Natural killer cell treated with Interleukin-12 subunit alpha and Interleukin-12 subunit beta and Interleukin-15 and Interleukin-18, amount 100 ng/mL, for 72 hours (primary cell): ENCODE results near the gene KCNG1. TPM values are rescaled to one million over a fixed set of nuclear protein-coding genes. Genes with fewer than 3 reads are reported as not detected.
A peak's percentile ranks its signal among the peaks of the same experiment; 100 is the strongest.

Experiments
- ATAC-seq, 2 donors: fragments of 150-1000 bp; cut with Tn5 transposase in 1 of 2; sonication (Bioruptor Pico), chemical (Tn5 transposase) in 1 of 2; 2 replicates each; pipeline ENCODE4 v1.10.0; 2021
- DNase-seq: peaks from one replicate; pipeline ENCODE4 v3.0.0; 2022; ENCODE audit warnings: low spot score
- H3K27ac Mint-ChIP-seq, 2 donors: 1 replicate in 1 of 2; 2 replicates in 1 of 2; pipeline ENCODE4 v1.8.0; 2022; ENCODE audit warnings: mixed read lengths in 2 of 2, mild to moderate bottlenecking in 1 of 2, moderate library complexity in 1 of 2
- H3K27me3 Mint-ChIP-seq, 2 donors: 1 replicate in 1 of 2; 2 replicates in 1 of 2; pipeline ENCODE4 v1.8.0; 2022; ENCODE audit warnings: mixed read lengths in 2 of 2
- H3K36me3 Mint-ChIP-seq: one replicate; pipeline ENCODE4 v1.8.0; 2022; ENCODE audit warnings: mixed read lengths
- H3K4me1 Mint-ChIP-seq, 2 donors: 1 replicate in 1 of 2; 2 replicates in 1 of 2; pipeline ENCODE4 v1.8.0; 2022; ENCODE audit warnings: low read depth in 2 of 2, mixed read lengths in 2 of 2, mild to moderate bottlenecking in 1 of 2
- H3K4me3 Mint-ChIP-seq: one replicate; pipeline ENCODE4 v1.8.0; 2022; ENCODE audit warnings: mixed read lengths
- H3K9me3 Mint-ChIP-seq: 2 replicates; pipeline ENCODE4 v1.8.0; 2022; ENCODE audit warnings: mixed read lengths
- total RNA-seq, 2 donors: library from RNA; stranded (reverse); gene quantifications; one replicate each; pipeline ENCODE4 v1.2.3, GENCODE V29; 2022

Gene KCNG1
- total RNA-seq, 2 donors from 2014 or later: not detected

DNA sequence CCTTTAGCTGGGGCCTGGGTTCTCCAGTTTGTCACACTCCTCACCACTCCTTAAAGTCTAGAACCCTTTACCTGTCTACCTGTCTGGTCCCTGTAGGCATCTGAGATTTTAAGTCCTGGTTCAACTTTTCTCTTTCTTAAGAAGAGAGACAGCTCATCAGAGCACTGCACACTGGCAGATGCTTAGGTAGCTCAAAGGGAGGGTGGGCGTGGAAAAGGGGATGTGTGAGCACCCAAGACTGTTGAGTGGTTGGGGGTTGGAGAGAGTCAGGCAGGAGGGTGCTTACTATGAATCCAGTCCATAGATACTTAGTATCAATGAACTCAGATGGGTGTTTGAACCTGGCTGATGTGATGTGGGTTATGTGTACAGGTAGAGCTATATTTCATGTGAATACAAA lies 6.6 kb upstream of the KCNG1 start:
- H3K27me3 Mint-ChIP-seq: peaks cover 55 to 58% of the 10 kb centered on the region in 2 donors
- no peak for ATAC-seq
- H3K27ac Mint-ChIP-seq: no peak overlapping the region
- H3K36me3 Mint-ChIP-seq: no peaks in the 10 kb centered on the region
- H3K4me3 Mint-ChIP-seq: no peak overlapping the region
- no peaks in the 10 kb centered on the region for H3K9me3 Mint-ChIP-seq
- peaks cover 0 to 2% of the 10 kb centered on the region in 2 donors for H3K4me1 Mint-ChIP-seq
- no peak for DNase-seq

DNA sequence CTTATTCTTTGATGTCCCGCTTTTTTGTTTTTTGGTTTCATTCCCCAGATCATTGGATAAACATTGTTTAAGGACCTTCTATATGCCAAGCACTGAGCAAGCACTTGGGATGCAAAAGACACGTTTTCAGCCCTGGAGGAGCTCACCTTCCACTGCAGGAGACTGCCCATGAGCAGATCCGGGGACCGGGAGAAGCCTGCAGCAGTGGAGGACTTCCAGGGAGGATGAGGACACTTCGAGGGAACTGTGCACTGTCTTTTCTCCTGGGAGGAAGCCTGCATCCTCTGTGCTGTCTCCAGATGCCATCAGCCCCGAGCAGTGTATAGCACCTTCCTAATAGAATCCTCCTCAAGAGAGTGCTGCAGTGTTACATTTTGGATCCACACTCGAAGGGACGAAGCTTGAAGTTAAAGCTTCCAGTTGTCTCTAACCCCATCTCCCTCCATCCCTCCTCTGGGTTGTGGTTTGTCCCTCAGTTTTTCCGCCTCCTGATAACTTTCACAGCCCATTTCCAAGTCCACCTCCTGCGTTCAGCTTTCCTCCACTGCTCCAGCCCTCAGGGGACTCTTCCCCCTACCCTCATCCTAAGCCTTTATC lies 5.8 kb upstream of the KCNG1 start:
- DNase-seq: no peak
- peaks cover 3 to 9% of the 10 kb centered on the region in 2 donors for H3K4me1 Mint-ChIP-seq
- no peak for ATAC-seq
- H3K9me3 Mint-ChIP-seq: no peaks in the 10 kb centered on the region
- peaks cover 64 to 67% of the 10 kb centered on the region in 2 donors for H3K27me3 Mint-ChIP-seq
- H3K36me3 Mint-ChIP-seq: no peaks in the 10 kb centered on the region
- H3K4me3 Mint-ChIP-seq: no peak overlapping the region
- H3K27ac Mint-ChIP-seq: no peak overlapping the region

DNA sequence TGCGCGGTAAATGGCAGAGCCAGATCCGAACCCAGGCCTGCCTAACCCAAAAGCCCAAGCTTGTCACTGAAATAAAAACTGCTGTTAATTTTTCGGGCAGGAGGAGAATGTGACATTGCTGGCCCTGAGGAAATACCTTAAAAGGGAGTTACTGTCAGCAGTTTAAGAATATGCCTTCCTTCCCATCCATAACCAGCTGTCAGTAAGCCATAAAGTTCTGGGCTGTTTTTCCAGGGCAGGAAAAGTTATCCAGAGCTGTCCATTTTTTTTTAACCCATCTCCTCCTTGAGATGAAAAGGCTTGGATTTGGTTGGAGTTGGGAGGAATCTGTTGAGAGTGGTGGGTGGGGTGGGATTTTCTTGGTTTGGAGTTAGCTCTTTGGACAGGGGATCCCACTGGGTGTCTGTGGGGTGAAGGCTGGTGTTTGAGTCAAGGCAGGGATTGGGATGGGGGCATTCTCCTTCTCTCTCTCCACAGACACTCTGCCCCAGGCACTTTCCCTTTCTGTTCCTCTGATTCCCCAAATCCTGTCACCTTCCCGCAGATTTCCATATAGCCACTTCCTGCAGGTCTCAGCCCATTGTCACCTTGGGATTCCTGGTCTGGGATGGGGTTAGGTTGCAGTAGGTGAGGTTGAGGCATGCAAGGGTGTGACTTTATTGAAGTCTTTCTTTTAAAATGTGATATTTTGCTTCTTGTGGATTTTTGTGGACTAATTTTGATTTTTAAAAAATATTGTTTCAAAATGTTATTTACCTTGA lies 4.3 kb upstream of the KCNG1 start:
- no peak overlapping the region for H3K4me3 Mint-ChIP-seq
- H3K36me3 Mint-ChIP-seq: no peaks in the 10 kb centered on the region
- H3K27ac Mint-ChIP-seq: no peak overlapping the region
- ATAC-seq (no peak), DNase-seq (no peak)
- no peaks in the 10 kb centered on the region for H3K9me3 Mint-ChIP-seq
- H3K4me1 Mint-ChIP-seq: peaks cover 7 to 12% of the 10 kb centered on the region in 2 donors
- H3K27me3 Mint-ChIP-seq: peaks cover 58 to 69% of the 10 kb centered on the region in 2 donors

DNA sequence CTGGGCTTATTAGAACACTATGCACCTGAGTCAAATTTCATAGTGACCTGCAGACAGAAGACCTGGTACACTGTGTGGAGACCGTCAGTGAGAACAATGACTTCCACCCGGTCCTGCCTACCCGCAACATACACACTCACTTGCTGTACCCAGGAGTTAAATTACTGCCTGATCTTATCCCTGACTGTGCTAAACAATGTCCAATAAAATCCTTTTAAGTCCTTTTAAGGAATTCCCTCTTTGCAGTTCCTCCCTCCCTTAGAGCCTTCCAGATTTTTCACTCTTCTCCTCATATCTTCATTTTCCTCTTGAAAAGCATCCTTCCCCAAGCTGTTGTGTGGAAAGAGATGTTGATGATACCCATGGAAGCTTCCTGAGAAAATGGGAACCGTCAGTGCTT lies 3.4 kb upstream of the KCNG1 start:
- DNase-seq (no peak), ATAC-seq (no peak)
- no peaks in the 10 kb centered on the region for H3K9me3 Mint-ChIP-seq
- no peak overlapping the region for H3K4me3 Mint-ChIP-seq
- peaks cover 7 to 15% of the 10 kb centered on the region in 2 donors for H3K4me1 Mint-ChIP-seq
- no peaks in the 10 kb centered on the region for H3K36me3 Mint-ChIP-seq
- peaks cover 59 to 69% of the 10 kb centered on the region in 2 donors for H3K27me3 Mint-ChIP-seq
- no peak overlapping the region for H3K27ac Mint-ChIP-seq

DNA sequence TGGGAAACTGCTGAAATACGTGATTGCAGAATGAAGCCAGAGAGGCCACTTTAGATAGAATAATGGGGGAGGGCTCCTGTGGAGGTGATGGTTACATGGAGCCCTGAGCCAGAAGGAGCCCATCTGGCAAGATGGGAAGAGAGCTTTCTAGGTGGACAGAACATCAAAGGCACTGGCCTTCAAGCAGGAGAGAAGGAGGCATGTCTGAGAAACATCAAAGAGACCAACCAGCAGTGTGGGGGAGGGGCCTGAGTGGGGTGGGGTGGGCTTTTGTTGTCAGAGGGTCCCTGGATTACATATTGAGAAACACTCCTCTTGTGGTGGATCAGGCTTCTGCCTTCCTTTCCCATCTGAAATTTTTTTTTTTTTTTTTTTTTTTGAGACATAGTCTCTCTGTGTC lies 1.9 kb upstream of the KCNG1 start:
- H3K4me1 Mint-ChIP-seq: peaks cover 7 to 15% of the 10 kb centered on the region in 2 donors
- peaks cover 56 to 65% of the 10 kb centered on the region in 2 donors for H3K27me3 Mint-ChIP-seq
- H3K27ac Mint-ChIP-seq: no peak overlapping the region
- no peak for ATAC-seq
- no peak overlapping the region for H3K4me3 Mint-ChIP-seq
- DNase-seq: no peak
- no peaks in the 10 kb centered on the region for H3K9me3 Mint-ChIP-seq
- no peaks in the 10 kb centered on the region for H3K36me3 Mint-ChIP-seq

DNA sequence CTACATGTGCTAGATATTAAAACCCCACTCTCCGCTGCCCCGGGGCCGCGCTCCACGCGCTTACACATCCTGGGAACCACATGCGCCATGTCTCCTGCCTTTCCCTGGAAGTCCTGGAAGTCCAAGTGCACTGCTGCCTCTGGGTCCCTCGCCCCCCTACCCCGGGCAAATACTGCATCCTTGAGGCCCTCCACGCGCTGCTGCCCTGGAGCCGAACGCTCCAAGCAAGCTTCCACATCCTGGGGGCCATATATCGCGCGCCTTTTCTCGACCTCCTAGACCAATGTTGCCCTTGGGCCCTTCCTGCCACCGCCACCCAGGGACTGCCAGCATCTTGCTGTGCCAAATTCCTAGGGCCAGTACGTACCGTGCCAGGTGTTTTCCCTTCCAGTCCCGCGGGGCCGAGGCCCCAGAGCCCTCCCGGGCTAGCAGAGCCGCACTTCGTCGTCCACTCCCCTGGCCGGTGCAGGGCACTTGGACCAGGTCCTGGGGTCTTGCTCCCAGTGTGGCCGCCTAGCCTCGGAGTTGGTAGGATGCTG lies 779 bp upstream of the KCNG1 start:
- DNase-seq: no peak
- no peak overlapping the region for H3K27ac Mint-ChIP-seq
- no peak for ATAC-seq

DNA sequence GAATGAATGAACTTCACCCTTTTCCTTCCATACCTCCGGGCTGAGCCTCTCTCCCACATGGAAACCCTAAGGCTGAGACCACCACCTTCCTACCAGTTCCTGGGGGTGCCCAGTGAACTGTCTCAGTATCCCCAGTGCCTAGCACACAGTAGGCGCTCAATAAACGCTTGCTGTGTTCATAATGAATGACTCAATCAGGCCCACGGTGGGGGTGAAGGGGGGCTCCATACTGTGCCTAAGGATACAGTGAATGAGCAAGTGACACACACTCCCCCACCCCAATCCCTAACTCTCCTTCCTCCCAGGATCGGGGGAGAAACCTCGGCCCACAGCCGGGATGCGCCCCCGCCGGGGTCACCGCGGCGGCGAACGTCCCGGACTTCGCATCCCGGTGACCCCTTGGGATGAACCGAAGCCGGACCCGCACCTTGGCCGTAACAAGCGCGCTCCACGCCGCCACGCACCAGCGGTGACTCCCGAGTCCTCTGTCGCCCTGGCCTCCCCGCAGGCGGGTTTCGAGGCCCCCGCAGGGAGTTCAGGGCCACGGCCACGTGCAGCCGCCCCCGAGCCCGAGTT lies 592 bp downstream of the KCNG1 start:
- H3K36me3 Mint-ChIP-seq: no peaks in the 10 kb centered on the region
- ATAC-seq: no peak
- H3K27me3 Mint-ChIP-seq: peaks cover 43 to 49% of the 10 kb centered on the region in 2 donors

More for the DNA sequence above, 779 bp upstream of the KCNG1 start:
- Mint-ChIP-seq H3K9me3 (no peaks in the 10 kb centered on the region), H3K27me3 (peaks cover 52 to 54% of the 10 kb centered on the region in 2 donors), H3K4me3 (peak overlapping the region; percentile 70), H3K36me3 (no peaks in the 10 kb centered on the region), H3K4me1 (peaks cover 7 to 15% of the 10 kb centered on the region in 2 donors)

DNA sequence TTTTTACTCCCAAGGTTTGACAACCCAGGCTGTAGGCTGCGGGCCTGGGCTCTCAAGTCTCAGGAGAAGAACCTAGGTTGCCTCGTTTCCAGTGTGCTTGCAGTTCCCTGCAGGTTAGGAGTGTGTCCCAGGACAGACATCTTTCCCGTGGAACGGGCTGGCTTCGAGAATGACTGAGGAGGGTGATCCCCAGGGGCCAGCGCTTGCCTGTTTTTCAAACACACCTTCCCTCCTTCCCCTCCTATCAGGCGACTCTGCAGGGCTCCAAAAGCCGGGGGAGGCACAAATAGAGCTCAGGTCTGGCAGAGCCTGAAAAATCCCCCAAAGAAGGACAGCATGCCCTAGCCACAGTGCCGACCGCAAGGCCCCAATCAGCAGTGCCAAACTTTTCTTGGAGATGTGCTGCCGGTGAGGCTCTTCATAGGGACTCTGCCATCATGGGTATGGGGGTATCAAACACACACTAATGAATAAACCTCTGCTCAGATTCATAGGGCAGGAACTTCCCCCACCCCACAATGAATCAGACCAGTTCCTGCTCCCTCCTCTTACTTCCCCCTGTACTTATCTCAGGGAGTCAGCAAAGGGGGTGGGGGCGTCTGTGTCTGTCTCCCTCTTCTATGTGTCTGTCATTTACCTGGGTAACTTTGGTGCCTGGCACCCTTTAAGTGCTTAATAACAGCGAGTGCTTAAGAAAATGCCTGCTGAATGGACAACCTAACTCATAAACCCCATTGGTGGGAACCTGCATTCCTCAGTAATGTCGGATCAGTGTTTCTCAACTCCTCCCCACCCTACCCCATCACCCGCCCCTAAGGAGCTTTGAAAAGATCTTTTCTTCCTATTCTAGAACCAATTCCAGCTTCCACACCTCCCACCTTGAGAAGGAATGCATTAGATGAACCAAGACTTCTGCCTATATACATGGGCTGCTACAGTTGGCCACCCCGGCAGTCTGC lies 1.6 kb downstream of the KCNG1 start:
- Mint-ChIP-seq H3K36me3 (no peaks in the 10 kb centered on the region), H3K9me3 (no peaks in the 10 kb centered on the region), H3K27ac (no peak overlapping the region), H3K27me3 (peaks cover 43 to 53% of the 10 kb centered on the region in 2 donors), H3K4me3 (no peak overlapping the region), H3K4me1 (peaks cover 7 to 15% of the 10 kb centered on the region in 2 donors)
- ATAC-seq (no peak), DNase-seq (no peak)

More for the DNA sequence above, 592 bp downstream of the KCNG1 start:
- no peak overlapping the region for H3K27ac Mint-ChIP-seq
- no peaks in the 10 kb centered on the region for H3K9me3 Mint-ChIP-seq
- H3K4me1 Mint-ChIP-seq: peaks cover 7 to 15% of the 10 kb centered on the region in 2 donors
- H3K4me3 Mint-ChIP-seq: no peak overlapping the region
- no peak for DNase-seq

DNA sequence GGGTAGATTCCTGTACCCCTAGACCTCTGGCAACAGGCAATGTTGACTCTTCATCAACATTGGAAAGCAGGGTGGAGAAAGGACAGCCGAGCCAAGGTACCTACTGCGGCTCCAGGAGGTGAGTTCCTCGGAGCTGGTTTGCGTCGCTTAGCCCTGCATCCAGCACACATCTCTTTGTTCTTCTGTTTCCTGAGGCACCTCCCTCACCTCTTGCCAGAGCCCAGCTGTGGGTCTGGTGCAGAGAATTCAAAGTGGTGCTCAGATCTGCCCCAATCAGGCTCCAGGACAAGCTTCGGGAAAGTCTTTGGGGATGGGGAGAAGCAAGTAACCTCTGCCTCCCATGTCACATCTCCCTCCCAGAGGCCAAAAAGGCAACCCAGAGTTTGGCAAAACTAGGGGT lies 2.2 kb downstream of the KCNG1 start:
- no peak overlapping the region for H3K27ac Mint-ChIP-seq
- no peaks in the 10 kb centered on the region for H3K36me3 Mint-ChIP-seq
- DNase-seq (no peak), ATAC-seq (no peak)
- H3K4me1 Mint-ChIP-seq: peaks cover 7 to 15% of the 10 kb centered on the region in 2 donors
- H3K9me3 Mint-ChIP-seq: no peaks in the 10 kb centered on the region
- H3K27me3 Mint-ChIP-seq: peaks cover 42 to 51% of the 10 kb centered on the region in 2 donors
- H3K4me3 Mint-ChIP-seq: no peak overlapping the region

DNA sequence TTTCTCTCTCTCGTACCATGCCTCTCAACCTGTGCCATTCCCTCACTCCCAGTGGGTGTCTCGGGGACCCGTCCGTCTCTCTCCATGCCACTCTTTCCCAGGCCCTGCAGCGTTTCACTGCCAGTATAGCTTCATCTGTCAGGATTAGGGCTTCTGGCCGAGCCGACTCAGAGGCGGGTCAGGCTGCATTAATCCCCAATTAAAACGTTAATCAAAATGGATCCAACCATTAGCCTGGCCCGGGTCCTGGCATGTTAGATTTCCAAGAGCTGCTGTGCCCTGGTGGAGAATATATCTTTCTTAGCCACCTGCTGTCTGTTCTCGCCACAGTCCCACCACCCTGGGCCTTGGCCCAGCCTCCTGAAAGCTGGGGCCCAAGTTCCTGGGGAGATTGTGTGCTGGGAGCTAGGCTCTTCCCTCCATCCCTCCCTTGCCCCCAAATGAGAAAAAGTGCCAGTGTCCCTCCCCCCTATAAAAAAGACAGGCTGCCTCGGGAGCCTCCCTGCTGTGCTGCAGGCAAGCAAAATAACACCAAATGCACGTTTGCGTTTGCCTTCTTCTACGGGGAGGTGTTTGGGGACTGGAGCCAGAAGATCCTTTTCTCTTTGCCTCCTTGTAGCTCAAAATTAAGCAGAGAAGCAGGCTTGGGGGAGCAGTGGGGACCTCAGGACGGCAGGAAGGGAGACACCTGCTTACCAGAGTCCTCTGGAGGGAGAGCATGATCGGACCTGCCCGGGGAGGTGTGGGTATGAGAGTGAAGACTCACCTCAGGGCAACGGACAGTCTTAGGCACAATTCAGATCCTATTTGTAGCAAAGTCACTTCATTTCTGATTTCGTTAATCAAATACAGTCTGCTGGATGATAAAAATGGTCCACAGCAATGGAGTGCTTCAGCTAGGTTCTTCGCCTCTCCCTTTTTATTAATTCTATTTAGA lies 3.0 kb downstream of the KCNG1 start:
- no peak overlapping the region for H3K4me3 Mint-ChIP-seq
- no peak for DNase-seq
- H3K27me3 Mint-ChIP-seq: peaks cover 48 to 55% of the 10 kb centered on the region in 2 donors
- H3K9me3 Mint-ChIP-seq: no peaks in the 10 kb centered on the region
- no peak overlapping the region for H3K27ac Mint-ChIP-seq
- no peaks in the 10 kb centered on the region for H3K36me3 Mint-ChIP-seq
- peaks cover 7 to 15% of the 10 kb centered on the region in 2 donors for H3K4me1 Mint-ChIP-seq
- ATAC-seq: no peak

DNA sequence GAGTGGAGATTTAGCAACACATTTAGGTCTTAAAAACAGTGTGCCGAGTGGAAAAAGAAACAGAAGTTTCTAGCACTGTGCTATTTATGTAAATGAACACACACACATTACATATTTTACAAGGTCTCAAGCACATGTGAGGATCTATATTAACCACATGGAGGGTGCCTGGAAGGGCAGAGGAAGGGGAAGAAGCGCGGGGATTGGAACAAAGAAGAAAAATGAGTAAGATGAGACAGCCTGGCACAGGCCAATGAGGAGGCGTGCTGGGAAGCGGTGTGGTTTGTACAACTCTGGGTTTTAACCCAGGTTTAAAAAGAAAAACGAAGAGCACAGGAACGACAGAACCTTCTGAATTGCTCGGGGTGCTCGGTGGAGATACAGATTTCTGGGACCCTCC lies 5.7 kb downstream of the KCNG1 start:
- Mint-ChIP-seq H3K27me3 (peaks cover 42 to 53% of the 10 kb centered on the region in 2 donors), H3K36me3 (no peaks in the 10 kb centered on the region), H3K9me3 (no peaks in the 10 kb centered on the region), H3K4me1 (peaks cover 0 to 4% of the 10 kb centered on the region in 2 donors), H3K4me3 (no peak overlapping the region), H3K27ac (no peak overlapping the region)
- no peak for ATAC-seq
- DNase-seq: no peak

DNA sequence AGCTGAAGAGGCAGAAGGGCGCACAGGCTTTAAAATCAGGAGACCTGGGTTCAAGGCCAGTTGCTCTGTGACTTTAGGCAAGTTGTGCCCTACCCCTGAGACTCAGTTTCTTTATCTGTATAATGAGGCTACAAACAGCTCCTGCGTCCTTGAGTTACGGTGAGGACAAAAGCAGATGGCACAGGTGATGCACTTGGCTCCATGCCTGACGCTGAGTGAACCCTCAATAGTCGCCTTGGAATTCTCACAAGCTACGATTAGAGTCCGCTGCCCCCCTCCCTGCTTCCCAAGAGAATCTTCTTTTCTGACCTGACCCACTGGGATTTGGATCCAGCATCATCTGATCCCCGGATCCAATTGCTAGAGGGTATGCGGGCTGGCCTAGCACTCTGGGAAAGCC lies 6.4 kb downstream of the KCNG1 start:
- no peak overlapping the region for H3K4me3 Mint-ChIP-seq
- no peak for ATAC-seq
- no peaks in the 10 kb centered on the region for H3K9me3 Mint-ChIP-seq
- H3K4me1 Mint-ChIP-seq: no peaks in the 10 kb centered on the region
- no peaks in the 10 kb centered on the region for H3K36me3 Mint-ChIP-seq
- no peak overlapping the region for H3K27ac Mint-ChIP-seq
- no peak for DNase-seq
- peaks cover 35 to 45% of the 10 kb centered on the region in 2 donors for H3K27me3 Mint-ChIP-seq
